GM18873 (cell line): Measurements from ENCODE around the gene SLC16A10.
"Not testable (repeated sequence)": the region's sequence is repeated elsewhere in the genome, so short reads cannot be mapped to it uniquely, and the experiment has no call there.

Experiments
- ATAC-seq: cut with Tn5 transposase; IDR thresholded peaks from one replicate; pipeline ENCODE4 v1.9.1; 2021; ENCODE audit warnings: mild to moderate bottlenecking, moderate library complexity, moderate number of reproducible peaks; ENCODE audit not compliant: unreplicated experiment, low FRiP score

The SLC16A10 gene, protein sequence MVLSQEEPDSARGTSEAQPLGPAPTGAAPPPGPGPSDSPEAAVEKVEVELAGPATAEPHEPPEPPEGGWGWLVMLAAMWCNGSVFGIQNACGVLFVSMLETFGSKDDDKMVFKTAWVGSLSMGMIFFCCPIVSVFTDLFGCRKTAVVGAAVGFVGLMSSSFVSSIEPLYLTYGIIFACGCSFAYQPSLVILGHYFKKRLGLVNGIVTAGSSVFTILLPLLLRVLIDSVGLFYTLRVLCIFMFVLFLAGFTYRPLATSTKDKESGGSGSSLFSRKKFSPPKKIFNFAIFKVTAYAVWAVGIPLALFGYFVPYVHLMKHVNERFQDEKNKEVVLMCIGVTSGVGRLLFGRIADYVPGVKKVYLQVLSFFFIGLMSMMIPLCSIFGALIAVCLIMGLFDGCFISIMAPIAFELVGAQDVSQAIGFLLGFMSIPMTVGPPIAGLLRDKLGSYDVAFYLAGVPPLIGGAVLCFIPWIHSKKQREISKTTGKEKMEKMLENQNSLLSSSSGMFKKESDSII

DNA sequence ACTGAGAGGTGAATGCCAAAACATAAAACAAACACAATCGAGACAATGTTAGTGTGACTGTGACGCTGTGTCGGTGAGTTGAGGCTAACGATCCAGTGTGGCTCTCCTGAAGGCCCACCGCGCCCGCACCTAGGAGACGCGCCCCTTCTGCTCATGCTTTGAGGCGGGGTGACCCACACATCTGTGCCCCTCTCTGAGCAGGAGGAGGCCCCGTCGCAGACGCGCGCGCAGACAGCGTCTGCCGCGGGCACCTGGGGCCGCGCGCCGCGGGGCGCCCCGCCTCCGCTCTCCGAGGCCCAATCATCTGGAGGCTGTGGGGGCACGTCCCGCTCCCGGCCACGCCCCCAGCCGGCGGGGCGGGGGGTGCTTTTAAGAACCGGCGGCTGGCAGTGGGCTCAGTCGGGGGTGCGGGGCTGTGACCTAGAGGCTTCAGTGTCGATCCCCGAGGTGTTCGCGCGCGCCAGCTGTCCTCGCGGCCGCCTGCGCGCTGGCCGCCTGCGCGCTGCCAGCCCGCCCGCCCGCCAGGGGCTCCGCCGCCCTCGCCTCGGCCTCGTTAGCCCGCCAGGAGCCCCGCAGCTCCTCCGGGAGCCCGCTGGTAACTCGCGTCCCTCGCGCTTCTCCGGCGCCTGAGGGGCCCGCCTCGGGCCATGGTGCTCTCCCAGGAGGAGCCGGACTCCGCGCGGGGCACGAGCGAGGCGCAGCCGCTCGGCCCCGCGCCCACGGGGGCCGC, at the start of gene SLC16A10:
Gene SLC16A10, plus strand, starts transcription at position 398 of the 730 bp plus-strand sequence. Its CDS starts 250 bp downstream, at position 648.
- ATAC-seq: peak; percentile 80

- no peak for ATAC-seq
Observed at GRCh38 chr6:111038534-111039252, 48.6 kb upstream of the SLC16A10 start.

- ATAC-seq: no peak
Observed at GRCh38 chr6:111041917-111042316, 45.4 kb upstream of the SLC16A10 start.

DNA sequence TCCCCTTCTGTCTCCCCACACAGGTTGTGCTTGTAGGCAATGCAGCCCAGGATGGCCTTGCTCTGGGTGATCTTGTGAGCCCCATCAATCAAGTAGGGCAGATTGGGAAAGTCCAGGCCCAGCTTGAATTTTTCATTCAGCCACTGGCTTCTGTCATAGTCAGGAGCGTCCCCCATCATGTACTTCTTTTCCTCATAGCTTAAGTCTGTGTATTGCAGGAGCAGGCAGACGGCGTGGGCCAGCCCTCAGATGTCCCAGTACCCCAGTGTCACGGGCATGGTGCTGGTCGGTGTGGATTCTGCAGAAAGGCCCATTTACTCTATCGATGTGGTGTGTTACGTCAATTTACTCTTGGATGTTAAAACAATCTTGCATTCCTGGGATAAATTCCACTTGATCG, 40.1 kb upstream of the SLC16A10 start:
- ATAC-seq: no peak

GRCh38 chr6:111050261-111051023, 36.9 kb upstream of the SLC16A10 start:
- ATAC-seq: no peak

DNA sequence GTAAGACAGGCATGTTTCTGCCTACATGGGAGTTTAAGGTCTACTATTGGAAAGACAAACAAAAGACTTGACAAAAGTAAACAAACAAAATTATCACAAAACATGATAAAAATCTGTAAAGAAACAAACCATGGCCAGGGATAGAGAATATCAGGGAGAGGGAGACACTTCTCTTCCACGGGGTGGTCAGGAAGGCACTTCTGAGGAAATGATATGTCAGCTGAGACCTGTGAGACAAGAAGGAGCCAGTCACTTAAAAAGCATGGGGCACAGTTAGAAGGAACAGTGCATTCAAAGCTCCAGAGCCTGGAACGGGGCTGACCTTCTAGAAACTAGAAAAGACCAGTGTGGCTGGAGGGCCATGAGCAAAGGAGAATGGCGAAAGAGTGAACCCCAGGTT, 35.1 kb upstream of the SLC16A10 start:
- ATAC-seq: no peak

DNA sequence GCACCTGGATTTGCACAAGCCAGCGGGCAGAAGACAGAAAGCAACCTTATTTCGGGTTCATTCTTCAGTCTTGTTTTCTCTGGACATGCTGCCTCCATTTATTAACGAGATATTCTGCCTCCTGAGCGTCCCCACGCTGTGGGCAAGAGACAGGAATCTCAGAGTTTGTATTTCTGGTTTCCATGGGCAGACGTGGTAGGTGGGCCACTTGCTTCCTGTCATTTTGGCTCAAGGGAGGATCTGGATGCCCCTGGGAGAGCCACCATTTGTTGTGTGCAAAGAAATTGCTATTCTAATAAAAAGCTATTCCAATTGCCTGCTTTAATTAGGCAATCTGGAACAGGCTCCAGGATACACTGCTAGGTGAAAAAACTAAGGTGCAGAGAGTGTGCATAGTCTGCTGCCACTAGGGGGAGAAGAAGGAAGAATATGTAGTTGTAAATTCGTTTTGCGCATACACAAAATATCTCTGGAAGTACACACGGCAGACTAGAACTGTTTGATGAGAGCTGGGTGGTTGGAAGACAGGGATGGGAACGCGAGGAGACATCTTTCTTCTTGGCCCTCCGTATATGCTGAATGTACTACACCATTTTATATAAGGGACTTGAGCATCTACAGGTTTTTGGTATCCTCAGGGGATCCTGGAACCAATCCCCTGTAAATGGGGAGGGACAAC, 30.1 kb upstream of the SLC16A10 start:
- ATAC-seq: no peak

DNA sequence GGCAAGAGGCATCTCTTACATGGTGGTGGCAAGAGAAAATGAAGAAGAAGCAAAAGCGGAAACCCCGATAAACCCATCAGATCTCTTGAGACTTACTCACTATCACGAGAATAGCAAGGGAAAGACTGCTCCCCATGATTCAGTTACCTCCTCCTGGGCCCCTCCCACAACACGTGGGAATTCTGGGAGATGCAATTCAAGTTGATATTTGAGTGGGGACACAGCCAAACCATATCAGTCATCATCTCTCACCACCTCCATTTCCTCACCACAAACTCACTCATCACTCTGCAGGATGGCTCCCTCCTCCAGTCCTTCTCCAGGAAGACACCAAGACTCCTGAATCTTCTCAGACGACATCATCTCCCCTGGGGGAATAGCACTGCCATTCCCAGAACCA, 25.8 kb upstream of the SLC16A10 start:
- ATAC-seq: no peak

DNA sequence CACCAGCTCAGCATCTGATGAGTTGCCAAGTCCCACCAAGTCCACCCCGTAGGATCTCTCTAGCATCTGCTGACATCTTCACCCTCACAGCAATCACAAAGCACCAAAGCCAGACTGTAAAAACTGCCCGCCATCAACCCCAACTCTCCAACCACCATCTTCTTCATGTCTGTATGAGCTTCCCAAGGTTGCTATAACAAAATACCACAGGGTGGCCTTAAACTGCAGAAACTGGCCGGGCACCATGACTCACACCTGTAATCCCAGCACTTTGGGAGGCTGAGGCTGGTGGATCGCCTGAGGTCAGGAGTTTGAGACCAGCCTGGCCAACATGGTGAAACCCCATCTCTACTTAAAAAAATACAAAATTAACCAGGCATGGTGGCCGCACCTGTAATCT, 25.3 kb upstream of the SLC16A10 start:
- not testable (repeated sequence) for ATAC-seq

DNA sequence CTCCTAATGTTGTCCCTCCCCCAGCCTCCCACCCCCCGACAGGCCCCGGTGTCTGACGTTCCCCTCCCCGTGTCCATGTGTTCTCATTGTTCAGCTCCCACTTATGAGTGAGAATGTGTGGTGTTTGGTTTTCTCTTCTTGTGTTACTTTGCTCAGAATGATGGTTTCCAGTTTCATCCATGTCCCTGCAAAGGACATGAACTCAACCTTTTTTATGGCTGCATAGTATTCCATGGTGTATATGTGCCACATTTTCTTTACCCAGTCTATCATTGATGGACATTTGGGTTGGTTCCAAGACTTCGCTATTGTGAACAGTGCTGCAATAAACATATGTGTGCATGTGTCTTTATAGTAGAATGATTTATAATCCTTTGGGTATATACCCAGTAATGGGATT, 24.4 kb upstream of the SLC16A10 start:
- ATAC-seq: not testable (repeated sequence)

GRCh38 chr6:111068109-111068865, 19.0 kb upstream of the SLC16A10 start:
- no peak for ATAC-seq

- no peak for ATAC-seq
Observed at GRCh38 chr6:111068866-111069234, 18.5 kb upstream of the SLC16A10 start.

DNA sequence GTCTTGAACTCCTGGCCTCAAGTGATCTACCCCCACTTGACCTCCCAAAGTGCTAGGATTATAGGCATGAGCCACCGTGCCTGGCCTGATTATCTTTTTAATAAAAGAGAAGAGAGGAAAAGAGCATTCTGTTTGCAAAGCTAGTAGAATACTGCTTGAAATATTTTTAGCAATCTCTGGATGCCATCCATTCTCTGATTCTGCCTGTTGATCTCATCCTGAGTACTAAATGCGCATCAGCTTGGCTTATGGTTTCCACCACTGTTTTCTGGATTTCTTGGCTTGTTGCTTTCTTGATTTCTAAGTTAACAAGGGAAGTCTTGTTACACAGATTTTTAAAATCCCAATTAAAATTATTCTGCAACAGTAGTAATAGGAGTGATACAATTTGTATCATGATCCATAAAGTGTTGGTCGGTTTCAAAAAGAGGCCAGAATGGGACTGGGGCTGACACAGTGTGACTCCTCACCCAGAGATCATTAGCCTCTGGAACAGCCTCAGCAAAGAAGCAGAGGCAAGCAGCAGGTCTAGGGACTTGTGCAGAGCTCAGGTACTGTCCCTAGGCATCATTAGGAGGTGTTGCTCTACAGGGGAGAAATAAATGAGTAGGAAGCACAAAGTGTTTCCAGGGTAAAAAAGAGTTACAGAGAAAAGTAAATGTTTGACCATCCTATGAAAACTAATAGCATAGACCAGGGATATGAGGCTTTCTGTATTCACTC, 17.8 kb upstream of the SLC16A10 start:
- no peak for ATAC-seq

DNA sequence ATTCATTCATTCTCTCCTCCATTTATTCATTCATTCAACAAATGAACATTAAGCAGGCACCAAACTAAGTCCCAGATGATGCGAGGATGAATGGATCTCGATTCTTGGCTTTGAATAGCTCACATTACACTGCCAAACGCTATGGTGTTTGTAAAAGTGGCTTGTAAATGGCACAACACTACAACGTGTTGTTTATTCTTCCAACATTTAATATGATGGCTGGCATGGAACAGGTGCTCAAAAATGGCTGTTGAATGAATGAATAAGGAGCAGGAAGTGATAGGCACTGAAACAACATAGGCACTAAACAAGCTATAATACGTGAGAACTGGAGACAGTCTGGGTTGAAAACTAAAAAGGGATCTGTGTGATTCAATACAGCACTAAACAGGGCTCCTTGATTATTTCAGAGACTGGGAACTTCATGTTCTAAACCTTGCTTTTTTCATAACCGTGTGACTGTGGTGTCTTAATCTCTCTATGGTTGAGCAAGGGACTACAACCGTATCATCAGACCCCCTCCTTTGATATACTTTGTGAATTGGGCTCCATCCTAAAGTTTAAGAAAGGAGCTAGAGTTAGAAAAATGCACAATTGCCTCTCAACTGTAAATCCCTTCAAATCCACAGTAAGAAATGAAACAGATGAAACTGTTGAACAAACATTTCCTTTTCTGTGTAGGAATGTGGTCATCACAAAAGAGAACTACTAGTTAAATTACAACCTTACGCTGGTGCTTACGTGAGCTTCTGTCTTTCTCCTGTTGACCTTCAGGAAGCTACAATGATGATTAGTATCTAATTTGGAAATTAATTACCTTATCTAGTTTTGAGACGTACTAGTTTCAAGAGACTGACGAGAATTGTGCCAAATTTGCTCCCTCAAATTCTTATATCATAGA, 16.9 kb upstream of the SLC16A10 start:
- ATAC-seq: no peak

- ATAC-seq: no peak
Observed at GRCh38 chr6:111072801-111073360, 14.4 kb upstream of the SLC16A10 start.

GRCh38 chr6:111074311-111074710, 13.0 kb upstream of the SLC16A10 start:
- ATAC-seq: no peak
